ENCODE results near the gene AMOTL1.
"Not testable (repeated sequence)": the region's sequence is repeated elsewhere in the genome, so short reads cannot be mapped to it uniquely, and the experiment has no call there.

Gene AMOTL1

DNA sequence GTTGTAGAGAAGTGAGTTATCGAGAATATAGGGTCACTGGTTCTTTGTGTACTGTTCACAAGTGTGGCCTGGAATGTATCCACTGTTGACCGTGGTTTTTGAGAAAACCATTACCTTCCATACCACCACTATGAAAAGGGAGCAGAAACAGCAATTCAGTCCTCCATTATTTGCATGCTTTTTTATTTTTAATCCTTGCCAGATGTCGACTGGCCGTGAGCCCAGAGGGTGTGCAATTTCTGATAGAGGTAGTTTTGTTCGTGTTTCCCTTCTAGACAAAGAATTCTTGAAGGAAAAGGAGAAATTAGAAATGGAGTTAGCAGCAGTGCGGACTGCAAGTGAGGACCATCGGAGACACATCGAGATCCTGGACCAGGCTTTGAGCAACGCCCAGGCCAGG lies 81.7 kb downstream of the AMOTL1 start:
- Histone ChIP-seq H3K36me3 (peaks cover 56% of the 10 kb centered on the region), H3K4me3 (ENCODE audit: low read depth, low read length) (no peak overlapping the region), H3K4me1 (no peaks in the 10 kb centered on the region), H3K27me3 (no peaks in the 10 kb centered on the region), H3K9me3 (no peaks in the 10 kb centered on the region)
- no peak for DNase-seq
- TF ChIP-seq, protein P1, sequence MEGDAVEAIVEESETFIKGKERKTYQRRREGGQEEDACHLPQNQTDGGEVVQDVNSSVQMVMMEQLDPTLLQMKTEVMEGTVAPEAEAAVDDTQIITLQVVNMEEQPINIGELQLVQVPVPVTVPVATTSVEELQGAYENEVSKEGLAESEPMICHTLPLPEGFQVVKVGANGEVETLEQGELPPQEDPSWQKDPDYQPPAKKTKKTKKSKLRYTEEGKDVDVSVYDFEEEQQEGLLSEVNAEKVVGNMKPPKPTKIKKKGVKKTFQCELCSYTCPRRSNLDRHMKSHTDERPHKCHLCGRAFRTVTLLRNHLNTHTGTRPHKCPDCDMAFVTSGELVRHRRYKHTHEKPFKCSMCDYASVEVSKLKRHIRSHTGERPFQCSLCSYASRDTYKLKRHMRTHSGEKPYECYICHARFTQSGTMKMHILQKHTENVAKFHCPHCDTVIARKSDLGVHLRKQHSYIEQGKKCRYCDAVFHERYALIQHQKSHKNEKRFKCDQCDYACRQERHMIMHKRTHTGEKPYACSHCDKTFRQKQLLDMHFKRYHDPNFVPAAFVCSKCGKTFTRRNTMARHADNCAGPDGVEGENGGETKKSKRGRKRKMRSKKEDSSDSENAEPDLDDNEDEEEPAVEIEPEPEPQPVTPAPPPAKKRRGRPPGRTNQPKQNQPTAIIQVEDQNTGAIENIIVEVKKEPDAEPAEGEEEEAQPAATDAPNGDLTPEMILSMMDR (IDR thresholded peaks at IDR 0.05; ENCODE audit: low read depth, low read length), result no peak

DNA sequence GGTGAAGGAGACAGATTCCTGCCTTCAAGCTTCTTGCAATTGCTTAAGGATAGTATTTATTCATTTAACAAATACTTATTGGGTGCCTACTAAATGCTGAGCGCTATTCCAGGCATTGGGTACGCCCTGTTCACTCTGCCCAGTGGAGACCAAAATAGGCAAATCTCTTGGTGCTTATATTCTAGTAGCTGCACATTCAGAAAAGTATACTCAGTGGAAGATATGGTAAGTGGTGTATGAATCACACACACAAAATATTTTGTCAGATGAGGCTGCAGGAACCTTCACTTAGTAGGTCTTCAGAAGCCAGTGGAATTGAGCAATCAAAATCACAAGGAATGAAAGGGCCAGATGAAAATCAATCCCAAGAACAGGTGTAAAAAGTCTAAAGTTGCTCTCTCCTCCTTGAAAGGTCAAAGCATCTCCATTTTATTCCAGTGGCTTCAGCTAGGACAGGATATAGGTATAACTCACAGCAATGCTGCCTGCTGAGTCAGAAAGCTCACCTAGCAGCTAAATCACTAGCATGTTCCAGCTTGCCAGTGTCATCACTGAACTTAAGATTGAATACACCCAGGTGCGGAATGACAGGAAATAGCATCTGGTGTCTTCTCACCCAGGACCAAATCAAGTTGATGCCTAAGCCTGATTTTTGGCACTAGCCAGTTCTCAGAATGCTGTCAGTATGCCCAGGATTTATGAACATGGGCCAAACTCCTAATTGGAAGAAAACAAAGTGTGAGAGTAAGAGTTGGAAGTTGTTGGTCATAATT lies 83.9 kb downstream of the AMOTL1 start:
- Histone ChIP-seq H3K9me3 (no peaks in the 10 kb centered on the region), H3K36me3 (peaks cover 72% of the 10 kb centered on the region), H3K27me3 (no peaks in the 10 kb centered on the region), H3K4me1 (no peaks in the 10 kb centered on the region), H3K4me3 (ENCODE audit: low read depth, low read length) (no peak overlapping the region)
- no peak for DNase-seq
- TF ChIP-seq, protein P1 (IDR thresholded peaks at IDR 0.05; ENCODE audit: low read depth, low read length), result no peak

DNA sequence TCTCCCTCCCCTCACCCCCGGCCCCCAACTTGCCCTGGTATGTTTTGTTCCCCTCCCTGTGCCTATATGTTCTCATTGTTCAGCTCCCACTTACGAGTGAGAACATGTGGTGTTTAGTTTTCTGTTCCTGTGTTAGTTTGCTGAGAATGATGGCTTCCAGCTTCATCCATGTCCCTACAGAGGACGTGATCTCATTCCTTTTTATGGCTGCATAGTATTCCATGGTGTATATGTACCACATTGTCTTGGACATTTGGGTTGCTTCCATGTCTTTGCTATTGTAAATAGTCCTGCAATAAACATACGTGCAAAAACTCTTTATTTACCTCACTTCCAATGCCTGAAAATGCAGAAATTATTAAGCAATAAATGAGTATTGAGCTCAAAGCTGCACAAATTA lies 85.1 kb downstream of the AMOTL1 start:
- not testable (repeated sequence) for H3K27me3 ChIP-seq; H3K9me3 ChIP-seq; H3K4me3 ChIP-seq (ENCODE audit: low read depth, low read length); H3K4me1 ChIP-seq; DNase-seq
- H3K36me3 ChIP-seq, result peaks cover 84% of the 10 kb centered on the region

DNA sequence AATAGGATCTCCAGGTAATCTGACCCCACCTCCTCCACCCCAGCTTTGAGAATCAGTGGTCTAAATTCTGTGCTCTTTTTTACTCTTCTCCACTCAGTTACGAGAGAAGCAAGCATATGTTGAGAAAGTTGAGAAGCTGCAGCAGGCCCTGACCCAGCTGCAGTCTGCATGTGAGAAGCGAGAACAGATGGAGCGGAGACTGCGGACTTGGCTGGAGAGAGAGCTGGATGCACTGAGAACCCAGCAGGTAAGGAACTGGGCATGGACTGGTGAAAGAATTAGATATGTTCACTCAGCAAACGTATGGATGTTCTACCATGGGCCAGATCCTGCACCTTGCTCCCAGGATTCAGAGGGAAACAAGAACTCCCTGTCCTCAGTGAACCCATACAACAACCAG lies 85.7 kb downstream of the AMOTL1 start:
- Histone ChIP-seq H3K4me1 (no peaks in the 10 kb centered on the region), H3K9me3 (no peaks in the 10 kb centered on the region), H3K36me3 (peaks cover 90% of the 10 kb centered on the region), H3K27me3 (no peaks in the 10 kb centered on the region), H3K4me3 (ENCODE audit: low read depth, low read length) (no peak overlapping the region)
- TF ChIP-seq, protein P1 (IDR thresholded peaks at IDR 0.05; ENCODE audit: low read depth, low read length), result no peak
- DNase-seq, result no peak

DNA sequence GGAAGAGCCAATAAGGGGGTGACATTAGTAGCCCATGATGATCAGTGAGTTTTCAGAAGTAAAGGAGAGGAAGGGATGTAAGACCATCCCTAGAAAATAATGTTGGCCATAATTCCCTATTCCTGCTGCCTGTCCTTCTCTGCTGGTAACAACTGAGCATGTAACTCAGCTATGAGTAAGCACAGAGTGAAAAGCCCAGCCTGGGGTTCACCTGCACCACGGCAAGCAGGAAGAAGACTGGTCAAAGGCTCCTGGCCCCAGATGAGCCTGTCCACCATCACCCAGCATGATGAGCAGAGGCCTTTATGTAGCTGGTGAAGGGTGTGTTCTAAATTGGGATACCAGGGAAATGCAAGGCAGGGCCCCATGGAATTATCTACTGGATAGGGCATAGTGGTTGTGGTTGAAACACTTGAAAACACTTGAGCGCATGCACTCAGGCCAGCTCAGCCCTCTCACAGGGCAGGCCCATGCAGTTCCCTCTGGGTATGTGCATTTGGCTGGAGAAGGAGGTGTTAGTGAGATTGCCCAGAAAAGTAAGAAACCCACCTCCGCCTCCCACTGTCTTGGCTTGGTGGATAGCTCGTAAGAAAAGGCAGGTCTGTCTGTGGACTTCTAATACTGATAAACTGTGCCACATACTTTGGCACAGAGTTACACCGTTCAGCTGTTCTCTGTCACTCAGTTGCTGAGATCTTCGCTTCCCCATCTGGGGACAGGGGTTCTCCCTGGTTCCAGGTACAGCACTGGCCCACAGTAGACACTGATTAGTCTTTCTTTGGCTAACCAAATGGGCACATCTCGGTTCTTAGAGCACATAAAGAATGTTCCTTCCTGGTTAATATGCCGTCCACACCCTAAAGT lies 86.8 kb downstream of the AMOTL1 start:
- no peak overlapping the region for H3K4me3 ChIP-seq (ENCODE audit: low read depth, low read length)
- H3K4me1 ChIP-seq, result no peaks in the 10 kb centered on the region
- H3K36me3 ChIP-seq, result peaks cover 97% of the 10 kb centered on the region
- TF ChIP-seq, protein P1 (IDR thresholded peaks at IDR 0.05; ENCODE audit: low read depth, low read length), result no peak
- H3K27me3 ChIP-seq, result no peaks in the 10 kb centered on the region
- no peaks in the 10 kb centered on the region for H3K9me3 ChIP-seq
- DNase-seq, result no peak

DNA sequence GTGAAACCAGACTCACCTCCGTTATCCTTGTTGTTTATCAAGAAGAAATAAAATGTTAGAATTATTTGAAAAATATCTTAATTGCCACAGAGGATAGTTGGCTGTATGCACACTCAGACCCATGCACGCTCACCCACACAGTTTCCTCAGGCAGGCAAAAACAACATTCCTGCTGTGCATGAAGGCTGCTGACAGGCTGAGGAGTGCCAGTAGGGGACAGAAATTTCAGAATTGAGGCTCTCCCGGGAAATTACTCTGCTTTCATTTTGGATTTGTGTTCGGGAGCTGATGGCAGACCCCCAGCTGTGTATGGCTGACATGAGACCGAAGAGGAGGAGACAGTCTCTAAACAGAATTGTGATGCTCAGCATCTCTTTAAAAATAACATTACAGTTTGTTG lies 87.5 kb downstream of the AMOTL1 start:
- no peak for DNase-seq
- Histone ChIP-seq H3K27me3 (no peaks in the 10 kb centered on the region), H3K4me1 (no peaks in the 10 kb centered on the region), H3K36me3 (peaks cover 92% of the 10 kb centered on the region), H3K4me3 (ENCODE audit: low read depth, low read length) (no peak overlapping the region), H3K9me3 (no peaks in the 10 kb centered on the region)
- TF ChIP-seq, protein P1 (IDR thresholded peaks at IDR 0.05; ENCODE audit: low read depth, low read length), result no peak
